Testis (tissue), 5 donors: ENCODE results near the gene GRN. TPM values are rescaled to one million over a fixed set of nuclear protein-coding genes. Genes with fewer than 3 reads are reported as not detected.

Source experiments
- DNase-seq: peaks from one replicate; pipeline ENCODE4 v3.0.0-alpha.2; 2019
- H3K27ac ChIP-seq, 2 donors: fragments of 200-600 bp; sonication (generic); one replicate each; pipeline ENCODE4 v1.5.1; 2019
- H3K27me3 ChIP-seq: fragments of 200-600 bp; sonication (generic); one replicate; pipeline ENCODE4 v1.5.1; 2019
- H3K36me3 ChIP-seq: fragments of 200-600 bp; sonication (generic); one replicate; pipeline ENCODE4 v1.5.1; 2017; ENCODE audit warnings: low read depth; ENCODE audit errors: missing control alignments
- H3K4me1 ChIP-seq: fragments of 200-600 bp; sonication (generic); one replicate; pipeline ENCODE4 v1.5.1; 2019
- H3K4me3 ChIP-seq, 2 donors: fragments of 200-600 bp; sonication (generic); one replicate each; pipeline ENCODE4 v1.5.1; 2017 to 2019
- H3K9me3 ChIP-seq: fragments of 200-600 bp; sonication (generic); one replicate; pipeline ENCODE4 v1.5.1; 2017
- CTCF ChIP-seq, 3 experiments: fragments of 450-650 bp in 2 of 3; fragments of 200-600 bp in 1 of 3; sonication (generic) in 1 of 3; IDR thresholded peaks; one replicate each; pipeline ENCODE4 v1.5.1; 2016 to 2019; ENCODE audit warnings: antibody characterized with exemption in 3 of 3, mild to moderate bottlenecking in 2 of 3, moderate library complexity in 1 of 3
- POLR2A ChIP-seq: fragments of 450-650 bp; IDR thresholded peaks from one replicate; pipeline ENCODE4 v1.6.1; 2017; ENCODE audit warnings: antibody characterized with exemption, mild to moderate bottlenecking, moderate library complexity
- WGBS, 2 donors: methylation state at CpG; one replicate each; pipeline ENCODE4 v1.1.5; 2018; 5-methylcytosine and 5-hydroxymethylcytosine counted together
- intact Hi-C: fragments of 100-400 bp; cut with DNase I; formaldehyde crosslinking; loops from one replicate; pipeline ENCODE4 v1.15.1; 2023; ENCODE audit warnings: low total_unique reads
- long read RNA-seq, 2 donors: transcript quantifications; one replicate each; lab custom pipeline, GENCODE V29; 2026
- polyA plus RNA-seq: library from polyadenylated mRNA; stranded (reverse); fragments of 350-450 nt; fragmentation: Illumina TruSeq; extraction: RNeasy Lipid Tissue Mini Kit (QIAGEN cat#74804); gene quantifications from one replicate; pipeline ENCODE4 v1.2.3, GENCODE V29; 2014; ENCODE audit warnings: low read depth, low replicate concordance; ENCODE audit not compliant: insufficient read depth
- total RNA-seq, 2 donors: library from RNA; depleted of rRNA; stranded (reverse); fragments of >200 nt; gene quantifications; one replicate each; pipeline ENCODE4 v1.2.3, GENCODE V29; 2016

Gene GRN
- 100 to 1,000 TPM; 263 to 489 TPM for total RNA-seq
- 161 TPM for polyA plus RNA-seq
- long read RNA-seq, donor 1, transcript GRN-201 (13 exons, 2,342 nt) = major isoform, 92 of 144 reads
- long read RNA-seq, donor 1, partial matches to known transcripts = 47 of 144 reads
- long read RNA-seq, donor 1, other reads (novel, unspliced or antisense) = 0 of 144 reads
- long read RNA-seq, donor 2, transcript GRN-201 (13 exons, 2,342 nt) = major isoform, 49 of 126 reads
- long read RNA-seq, donor 2, partial matches to known transcripts = 74 of 126 reads
- long read RNA-seq, donor 2, other reads (novel, unspliced or antisense) = 0 of 126 reads

GRCh38 chr17:44344939-44345453 lies at the start of gene GRN:
TSS of gene GRN (plus strand) at chr17:44345302. CDS start at chr17:44349165, 3,863 bp downstream.
- Histone ChIP-seq H3K4me1 (peaks cover 4% of the 10 kb centered on the region), H3K36me3 (no peaks in the 10 kb centered on the region), H3K27me3 (no peaks in the 10 kb centered on the region), H3K27ac (peak within 1 kb of the TSS; percentile 12 to 82), H3K4me3 (peak within 1 kb of the TSS; percentile 69 to 75), H3K9me3 (no peaks in the 10 kb centered on the region)
- DNase-seq = peak; percentile 99
- intact Hi-C loops = no loop called here
- WGBS, 2 donors = 0% methylated on average over 26 of the region's 26 CpGs
- TF ChIP-seq POLR2A (no peak), CTCF (IDR thresholded peaks at IDR 0.05) (no peak)

- Histone ChIP-seq H3K9me3 (no peaks in the 10 kb centered on the region), H3K4me3 (no peak overlapping the region), H3K4me1 (no peaks in the 10 kb centered on the region), H3K27me3 (no peaks in the 10 kb centered on the region), H3K36me3 (no peaks in the 10 kb centered on the region), H3K27ac (no peak overlapping the region)
- intact Hi-C loops = no loop called here
- DNase-seq = no peak
- TF ChIP-seq CTCF (IDR thresholded peaks at IDR 0.05) = no peak
- no peak for TF ChIP-seq POLR2A
- 87 to 94% methylated on average over 3 of the region's 3 CpGs for WGBS, 2 donors
Observed at GRCh38 chr17:44297975-44298374, 47.1 kb upstream of the GRN start.

- peaks cover 6% of the 10 kb centered on the region for H3K4me1 ChIP-seq
- no peak overlapping the region for H3K27ac ChIP-seq
- H3K27me3 ChIP-seq = no peaks in the 10 kb centered on the region
- no peak for DNase-seq
- intact Hi-C loops = no loop called here
- H3K9me3 ChIP-seq = no peaks in the 10 kb centered on the region
- no peak for TF ChIP-seq CTCF (IDR thresholded peaks at IDR 0.05)
- TF ChIP-seq POLR2A = no peak
- H3K36me3 ChIP-seq = no peaks in the 10 kb centered on the region
- no peak overlapping the region for H3K4me3 ChIP-seq
Observed at GRCh38 chr17:44304651-44305050, 40.5 kb upstream of the GRN start.

- no peaks in the 10 kb centered on the region for H3K36me3 ChIP-seq
- no peaks in the 10 kb centered on the region for H3K9me3 ChIP-seq
- no peaks in the 10 kb centered on the region for H3K27me3 ChIP-seq
- intact Hi-C loops = no loop called here
- WGBS, 2 donors = 6 to 23% methylated on average over 7 to 26 of the region's 26 CpGs
- DNase-seq = peak; percentile 73
- TF ChIP-seq POLR2A (no peak), CTCF (IDR thresholded peaks at IDR 0.05) (no peak)
- H3K4me3 ChIP-seq = peak overlapping the region; percentile 58 to 64
- H3K27ac ChIP-seq = peak overlapping the region; percentile 68 to 89
- H3K4me1 ChIP-seq = peaks cover 6% of the 10 kb centered on the region
Observed at GRCh38 chr17:44307387-44308186, 37.5 kb upstream of the GRN start.
